ENCODE data around the gene KDM1A. TPM values are rescaled to one million over a fixed set of nuclear protein-coding genes. Genes with fewer than 3 reads are reported as not detected.
"Not testable (repeated sequence)": the region's sequence is repeated elsewhere in the genome, so short reads cannot be mapped to it uniquely, and the experiment has no call there.

The KDM1A gene
- total and polyA plus RNA-seq, 10 donors, result 18.4 to 47.2 (median 37.9) TPM

DNA sequence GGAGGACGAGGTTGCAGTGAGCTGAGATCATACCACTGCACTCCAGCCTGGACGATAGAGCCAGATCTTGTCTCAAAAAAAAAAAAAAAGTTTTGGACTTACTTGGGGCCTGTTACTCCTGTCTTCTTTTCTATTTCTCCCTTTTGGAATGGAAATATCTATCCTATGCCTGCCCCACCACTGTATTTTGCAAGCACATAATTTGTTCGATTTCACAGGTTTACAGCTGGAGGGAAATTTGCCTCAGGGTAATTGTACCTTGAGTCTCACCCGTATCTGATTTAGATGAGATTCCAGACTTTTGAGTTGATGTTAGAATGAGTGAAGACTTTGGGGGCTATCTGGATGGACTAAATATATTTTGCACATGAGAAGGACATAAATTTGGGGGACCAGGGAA lies 12.2 kb upstream of the KDM1A start:
- Histone ChIP-seq H3K36me3 (no peaks in the 10 kb centered on the region), H3K4me1 (no peaks in the 10 kb centered on the region), H3K27me3 (replicated peaks in 1 of 7) (no peaks in the 10 kb centered on the region), H3K27ac (no peak overlapping the region), H3K9me3 (no peaks in the 10 kb centered on the region), H3K4me3 (no peak overlapping the region)
- TF ChIP-seq, protein P1, sequence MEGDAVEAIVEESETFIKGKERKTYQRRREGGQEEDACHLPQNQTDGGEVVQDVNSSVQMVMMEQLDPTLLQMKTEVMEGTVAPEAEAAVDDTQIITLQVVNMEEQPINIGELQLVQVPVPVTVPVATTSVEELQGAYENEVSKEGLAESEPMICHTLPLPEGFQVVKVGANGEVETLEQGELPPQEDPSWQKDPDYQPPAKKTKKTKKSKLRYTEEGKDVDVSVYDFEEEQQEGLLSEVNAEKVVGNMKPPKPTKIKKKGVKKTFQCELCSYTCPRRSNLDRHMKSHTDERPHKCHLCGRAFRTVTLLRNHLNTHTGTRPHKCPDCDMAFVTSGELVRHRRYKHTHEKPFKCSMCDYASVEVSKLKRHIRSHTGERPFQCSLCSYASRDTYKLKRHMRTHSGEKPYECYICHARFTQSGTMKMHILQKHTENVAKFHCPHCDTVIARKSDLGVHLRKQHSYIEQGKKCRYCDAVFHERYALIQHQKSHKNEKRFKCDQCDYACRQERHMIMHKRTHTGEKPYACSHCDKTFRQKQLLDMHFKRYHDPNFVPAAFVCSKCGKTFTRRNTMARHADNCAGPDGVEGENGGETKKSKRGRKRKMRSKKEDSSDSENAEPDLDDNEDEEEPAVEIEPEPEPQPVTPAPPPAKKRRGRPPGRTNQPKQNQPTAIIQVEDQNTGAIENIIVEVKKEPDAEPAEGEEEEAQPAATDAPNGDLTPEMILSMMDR (IDR thresholded peaks at IDR 0.05 in 8 of 11, conservative IDR thresholded peaks at IDR 0.05 in 3 of 11), result no peak
- TF ChIP-seq POLR2AphosphoS5 (IDR thresholded peaks at IDR 0.05) (no peak), POLR2A (IDR thresholded peaks at IDR 0.05) (no peak)
- no peak for DNase-seq
- WGBS, 5 donors, result 89 to 97% (median 91%) methylated on average over 4 of the region's 4 CpGs
- intact Hi-C loops (cut with DNase I; ENCODE audit: low total_unique reads), result no loop called here

DNA sequence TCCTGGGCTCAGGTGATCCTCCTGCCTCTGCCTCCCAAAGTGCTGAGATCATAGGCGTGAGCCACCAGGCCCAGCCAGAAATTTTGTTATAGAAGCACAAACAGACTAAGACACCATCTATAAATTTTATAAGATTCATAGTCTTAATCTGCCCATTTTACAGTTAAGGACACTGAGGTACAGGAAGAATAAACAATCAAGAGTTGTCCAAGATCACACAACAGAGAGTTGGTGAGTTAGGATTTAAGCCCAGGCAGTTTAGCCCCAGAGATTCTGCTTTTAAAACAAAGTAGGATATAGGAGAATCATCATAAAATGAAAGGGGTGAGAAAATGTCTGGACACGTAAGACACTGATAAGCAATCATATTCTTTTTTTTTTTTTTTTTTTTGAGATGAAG lies 10.4 kb upstream of the KDM1A start:
- no peak overlapping the region for H3K27ac ChIP-seq
- H3K27me3 ChIP-seq (replicated peaks in 1 of 7), result peaks cover 0 to 5% (median 0%) of the 10 kb centered on the region in 7 donors
- H3K9me3 ChIP-seq, result no peaks in the 10 kb centered on the region
- intact Hi-C loops (cut with DNase I; ENCODE audit: low total_unique reads), result no loop called here
- TF ChIP-seq POLR2A (IDR thresholded peaks at IDR 0.05), result no peak
- TF ChIP-seq POLR2AphosphoS5 (IDR thresholded peaks at IDR 0.05), result no peak
- TF ChIP-seq, protein P1 (IDR thresholded peaks at IDR 0.05 in 8 of 11, conservative IDR thresholded peaks at IDR 0.05 in 3 of 11), result no peak
- H3K36me3 ChIP-seq, result no peaks in the 10 kb centered on the region
- 87 to 96% (median 93%) methylated on average over 2 of the region's 2 CpGs for WGBS, 5 donors
- H3K4me3 ChIP-seq, result no peak overlapping the region
- no peaks in the 10 kb centered on the region for H3K4me1 ChIP-seq
- no peak for DNase-seq

DNA sequence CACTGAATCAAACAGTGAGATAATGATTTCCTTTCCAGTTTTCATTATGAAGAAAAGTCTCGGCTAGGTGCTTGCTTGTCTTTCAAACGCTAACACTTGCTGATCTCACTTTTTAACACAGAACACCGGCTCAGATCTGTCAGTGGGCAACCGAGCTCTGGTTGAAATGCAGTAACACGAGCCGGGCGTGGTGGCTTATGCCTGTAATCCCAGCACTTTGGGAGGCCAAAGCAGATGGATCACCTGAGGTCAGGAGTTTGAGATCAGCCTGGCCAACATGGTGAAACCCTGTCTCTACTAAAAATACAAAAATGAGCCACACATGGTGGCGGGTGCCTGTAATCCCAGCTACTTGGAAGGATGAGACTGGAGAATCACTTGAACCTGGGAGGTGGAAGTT lies 9.2 kb upstream of the KDM1A start:
- WGBS, 5 donors, result 81 to 93% (median 88%) methylated on average over 8 of the region's 8 CpGs
- intact Hi-C loops (cut with DNase I; ENCODE audit: low total_unique reads); DNase-seq: not testable (repeated sequence)

DNA sequence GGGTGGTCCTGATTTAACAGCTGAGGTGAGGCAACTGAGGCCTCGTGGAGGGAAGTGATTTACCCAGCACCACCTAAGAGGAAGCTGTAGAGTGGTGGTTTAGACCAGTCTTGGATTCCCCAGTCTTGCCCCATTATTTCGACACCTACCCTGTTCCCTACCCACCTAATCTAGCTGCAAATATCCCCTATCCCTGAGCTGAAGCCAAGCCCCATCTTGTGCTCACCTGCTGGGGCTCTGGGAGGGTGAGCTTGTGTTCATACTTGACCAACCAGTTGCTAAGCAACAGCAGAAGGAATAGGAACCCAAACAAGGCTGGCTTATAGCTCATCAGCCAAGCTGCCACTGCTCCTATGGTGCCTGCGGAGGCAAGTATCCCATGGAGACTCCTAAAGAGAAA lies 5.6 kb upstream of the KDM1A start:
- Histone ChIP-seq H3K36me3 (no peaks in the 10 kb centered on the region), H3K4me3 (no peak overlapping the region), H3K9me3 (no peaks in the 10 kb centered on the region), H3K27ac (no peak overlapping the region), H3K4me1 (peaks cover 0 to 6% (median 2%) of the 10 kb centered on the region in 6 donors), H3K27me3 (replicated peaks in 1 of 7) (peaks cover 0 to 5% (median 0%) of the 10 kb centered on the region in 7 donors)
- 57 to 81% (median 67%) methylated on average over 3 of the region's 3 CpGs for WGBS, 5 donors
- TF ChIP-seq POLR2AphosphoS5 (IDR thresholded peaks at IDR 0.05), result no peak
- no peak for TF ChIP-seq POLR2A (IDR thresholded peaks at IDR 0.05)
- TF ChIP-seq, protein P1 (IDR thresholded peaks at IDR 0.05 in 8 of 11, conservative IDR thresholded peaks at IDR 0.05 in 3 of 11), result no peak
- intact Hi-C loops (cut with DNase I; ENCODE audit: low total_unique reads), result no loop called here
- no peak for DNase-seq

More for the DNA sequence above, 9.2 kb upstream of the KDM1A start:
- not testable (repeated sequence) for H3K4me1 ChIP-seq; H3K27ac ChIP-seq; H3K27me3 ChIP-seq (replicated peaks in 1 of 7); H3K36me3 ChIP-seq; H3K4me3 ChIP-seq; H3K9me3 ChIP-seq

DNA sequence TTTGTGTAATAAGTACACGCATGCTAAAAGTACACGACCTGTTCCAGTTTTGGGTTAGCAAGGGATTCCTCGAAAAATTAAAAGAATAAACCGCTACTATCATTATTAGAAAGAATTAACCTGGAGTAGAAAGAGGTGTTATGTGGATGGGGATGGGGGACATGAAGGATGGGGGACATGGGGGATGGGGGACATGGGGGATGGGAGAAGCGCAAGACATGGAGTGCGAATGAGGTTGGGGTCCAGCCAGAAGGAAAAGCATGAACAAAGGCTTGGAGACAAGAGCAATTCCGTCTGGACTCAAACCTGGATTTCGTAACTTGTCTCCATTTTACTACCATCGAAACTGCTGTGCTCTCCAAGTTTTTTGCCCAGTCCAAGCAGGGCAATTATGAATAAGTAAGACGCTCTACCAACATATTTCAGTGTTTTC lies 591 bp upstream of the KDM1A start:
- H3K9me3 ChIP-seq, result peaks cover 0 to 11% (median 10%) of the 10 kb centered on the region in 8 donors
- peak overlapping the region; percentile 83 to 97 (median 90) for H3K4me3 ChIP-seq
- peaks cover 10 to 45% (median 24%) of the 10 kb centered on the region in 6 donors for H3K4me1 ChIP-seq
- 38 to 45% (median 40%) methylated on average over 10 of the region's 10 CpGs for WGBS, 5 donors
- no peaks in the 10 kb centered on the region for H3K27me3 ChIP-seq (replicated peaks in 1 of 7)
- intact Hi-C loops (cut with DNase I; ENCODE audit: low total_unique reads), result no loop called here
- H3K27ac ChIP-seq, result peak overlapping the region; percentile 24 to 92 (median 90)
- TF ChIP-seq POLR2AphosphoS5 (IDR thresholded peaks at IDR 0.05) (no peak), POLR2A (IDR thresholded peaks at IDR 0.05) (no peak)
- TF ChIP-seq, protein P1 (IDR thresholded peaks at IDR 0.05 in 8 of 11, conservative IDR thresholded peaks at IDR 0.05 in 3 of 11), result no peak
- H3K36me3 ChIP-seq, result no peaks in the 10 kb centered on the region
- no peak for DNase-seq
